ENCODE measurements around the gene MYBPC3. TPM values are rescaled to one million over a fixed set of nuclear protein-coding genes. Genes with fewer than 3 reads are reported as not detected.
A peak's percentile ranks its signal among the peaks of the same experiment; 100 is the strongest.

The MYBPC3 gene
- total RNA-seq, 1 donor from 2014 or later = 0.06 TPM

- no peaks in the 10 kb centered on the region for H3K4me1 ChIP-seq
- no peaks in the 10 kb centered on the region for H3K9me3 ChIP-seq (ENCODE audit: low read depth)
- H3K27me3 Mint-ChIP-seq (ENCODE audit: insufficient read depth, low read depth) = no peaks in the 10 kb centered on the region
- no peak overlapping the region for H3K4me2 ChIP-seq
- no peaks in the 10 kb centered on the region for H3K4me1 Mint-ChIP-seq
- H3K36me3 ChIP-seq = no peaks in the 10 kb centered on the region
- H3K27ac ChIP-seq = no peak overlapping the region
- no peaks in the 10 kb centered on the region for H3K27me3 ChIP-seq
- TF ChIP-seq, protein P1, sequence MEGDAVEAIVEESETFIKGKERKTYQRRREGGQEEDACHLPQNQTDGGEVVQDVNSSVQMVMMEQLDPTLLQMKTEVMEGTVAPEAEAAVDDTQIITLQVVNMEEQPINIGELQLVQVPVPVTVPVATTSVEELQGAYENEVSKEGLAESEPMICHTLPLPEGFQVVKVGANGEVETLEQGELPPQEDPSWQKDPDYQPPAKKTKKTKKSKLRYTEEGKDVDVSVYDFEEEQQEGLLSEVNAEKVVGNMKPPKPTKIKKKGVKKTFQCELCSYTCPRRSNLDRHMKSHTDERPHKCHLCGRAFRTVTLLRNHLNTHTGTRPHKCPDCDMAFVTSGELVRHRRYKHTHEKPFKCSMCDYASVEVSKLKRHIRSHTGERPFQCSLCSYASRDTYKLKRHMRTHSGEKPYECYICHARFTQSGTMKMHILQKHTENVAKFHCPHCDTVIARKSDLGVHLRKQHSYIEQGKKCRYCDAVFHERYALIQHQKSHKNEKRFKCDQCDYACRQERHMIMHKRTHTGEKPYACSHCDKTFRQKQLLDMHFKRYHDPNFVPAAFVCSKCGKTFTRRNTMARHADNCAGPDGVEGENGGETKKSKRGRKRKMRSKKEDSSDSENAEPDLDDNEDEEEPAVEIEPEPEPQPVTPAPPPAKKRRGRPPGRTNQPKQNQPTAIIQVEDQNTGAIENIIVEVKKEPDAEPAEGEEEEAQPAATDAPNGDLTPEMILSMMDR (IDR thresholded peaks at IDR 0.05) = no peak
- TF ChIP-seq EZH2phosphoT487 (IDR thresholded peaks at IDR 0.05) (no peak), EZH2 (IDR thresholded peaks at IDR 0.05) (no peak)
- no peaks in the 10 kb centered on the region for H4K20me1 ChIP-seq (ENCODE audit: low read depth)
- no peak overlapping the region for H3K9ac ChIP-seq
- H2AFZ ChIP-seq (replicated peaks) = no peak overlapping the region
- H3F3A ChIP-seq (ENCODE audit: low read depth) = no peaks in the 10 kb centered on the region
- H3K4me3 Mint-ChIP-seq = no peak overlapping the region
- H3K79me2 ChIP-seq (ENCODE audit: low read depth) = no peaks in the 10 kb centered on the region
- H3K27ac Mint-ChIP-seq = no peak overlapping the region
- no peak for DNase-seq (ENCODE audit: low spot score)
- H3K36me3 Mint-ChIP-seq = no peaks in the 10 kb centered on the region
- no peak overlapping the region for H3K4me3 ChIP-seq
- no peaks in the 10 kb centered on the region for H3K9me3 Mint-ChIP-seq
These were observed 38.6 kb upstream of the MYBPC3 start for GRCh38 chr11:47391077-47391583.

DNA sequence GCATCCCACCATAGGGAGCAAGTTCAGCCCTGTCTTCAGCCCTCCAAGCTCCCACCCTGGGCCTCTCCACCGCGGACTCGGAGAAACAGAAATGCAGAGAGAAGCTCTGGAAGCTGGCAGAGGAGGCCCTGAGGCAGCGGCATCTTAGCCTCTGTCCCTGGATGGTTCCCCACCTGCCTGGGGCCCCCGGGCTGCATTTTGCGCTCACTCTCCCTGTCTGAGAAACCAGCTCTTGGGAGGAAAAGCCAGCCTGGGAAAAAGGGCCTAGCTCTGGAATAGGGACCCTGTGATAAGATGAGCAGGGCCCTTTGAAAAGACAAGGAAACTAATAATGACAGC is 37.9 kb upstream of the MYBPC3 start:
- Histone ChIP-seq H3K4me1 (no peaks in the 10 kb centered on the region), H3K79me2 (ENCODE audit: low read depth) (no peaks in the 10 kb centered on the region), H4K20me1 (ENCODE audit: low read depth) (no peaks in the 10 kb centered on the region), H3K9me3 (ENCODE audit: low read depth) (no peaks in the 10 kb centered on the region), H3K9ac (no peak overlapping the region), H3K27ac (no peak overlapping the region), H3K27me3 (no peaks in the 10 kb centered on the region), H3F3A (ENCODE audit: low read depth) (no peaks in the 10 kb centered on the region), H2AFZ (replicated peaks) (no peak overlapping the region), H3K4me3 (no peak overlapping the region), H3K4me2 (no peak overlapping the region), H3K36me3 (no peaks in the 10 kb centered on the region)
- Mint-ChIP-seq H3K27ac (no peak overlapping the region), H3K4me1 (no peaks in the 10 kb centered on the region), H3K36me3 (no peaks in the 10 kb centered on the region), H3K9me3 (no peaks in the 10 kb centered on the region), H3K4me3 (no peak overlapping the region), H3K27me3 (ENCODE audit: insufficient read depth, low read depth) (no peaks in the 10 kb centered on the region)
- TF ChIP-seq, protein P1 (IDR thresholded peaks at IDR 0.05) = no peak
- TF ChIP-seq EZH2phosphoT487 (IDR thresholded peaks at IDR 0.05) (no peak), EZH2 (IDR thresholded peaks at IDR 0.05) (no peak)
- no peak for DNase-seq (ENCODE audit: low spot score)

DNA sequence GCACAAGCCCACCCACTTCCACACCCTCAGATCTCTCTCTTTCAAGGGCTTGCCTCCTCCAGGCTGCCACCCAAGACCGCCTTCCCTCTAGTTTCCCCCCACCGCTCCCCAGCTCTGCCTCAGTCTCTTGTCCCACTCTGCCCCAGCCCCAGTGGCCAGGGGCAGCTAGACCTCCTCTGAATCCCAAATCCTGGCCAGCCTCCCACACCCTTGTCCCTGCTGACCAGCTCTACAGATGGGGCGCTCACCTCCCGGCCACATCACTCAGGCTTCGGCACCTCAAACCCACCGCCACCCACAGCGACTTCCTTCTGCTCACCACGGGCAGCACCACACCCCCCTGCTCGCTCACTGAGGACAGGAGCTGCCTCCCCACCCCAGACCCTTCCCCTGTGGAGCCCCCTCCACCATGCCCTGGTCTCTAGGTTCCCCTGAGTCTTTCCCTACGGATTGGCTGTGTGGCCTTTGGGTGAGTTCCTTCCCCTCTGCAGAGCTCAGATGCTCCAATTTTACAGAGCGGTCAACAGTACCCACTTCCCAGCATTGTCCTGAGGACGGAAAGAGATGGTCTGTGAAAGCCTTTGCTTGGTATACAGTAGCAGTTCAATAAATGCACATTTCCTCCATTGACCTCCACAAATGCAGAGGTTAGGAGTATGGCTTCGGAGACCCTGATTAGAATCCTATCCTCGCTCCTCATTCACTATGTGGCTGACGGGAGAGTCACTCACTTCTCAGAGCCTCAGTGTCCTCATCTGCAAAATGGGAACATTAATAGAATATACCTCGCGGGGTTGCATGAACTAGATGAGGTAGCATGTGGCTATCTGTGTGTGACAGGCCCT is 37.3 kb upstream of the MYBPC3 start:
- Histone ChIP-seq H3K27me3 (no peaks in the 10 kb centered on the region), H3K9ac (no peak overlapping the region), H3K9me3 (ENCODE audit: low read depth) (no peaks in the 10 kb centered on the region), H3K36me3 (no peaks in the 10 kb centered on the region), H3K4me1 (no peaks in the 10 kb centered on the region), H3K79me2 (ENCODE audit: low read depth) (no peaks in the 10 kb centered on the region), H3K4me2 (no peak overlapping the region), H4K20me1 (ENCODE audit: low read depth) (no peaks in the 10 kb centered on the region), H3K4me3 (no peak overlapping the region), H2AFZ (replicated peaks) (no peak overlapping the region), H3K27ac (no peak overlapping the region), H3F3A (ENCODE audit: low read depth) (no peaks in the 10 kb centered on the region)
- no peaks in the 10 kb centered on the region for H3K4me1 Mint-ChIP-seq
- TF ChIP-seq EZH2phosphoT487 (IDR thresholded peaks at IDR 0.05) (no peak), EZH2 (IDR thresholded peaks at IDR 0.05) (no peak)
- TF ChIP-seq, protein P1 (IDR thresholded peaks at IDR 0.05) = no peak
- DNase-seq (ENCODE audit: low spot score) = no peak
- no peak overlapping the region for H3K4me3 Mint-ChIP-seq
- H3K36me3 Mint-ChIP-seq = no peaks in the 10 kb centered on the region
- no peaks in the 10 kb centered on the region for H3K27me3 Mint-ChIP-seq (ENCODE audit: insufficient read depth, low read depth)
- peak overlapping the region; percentile 72 for H3K27ac Mint-ChIP-seq
- H3K9me3 Mint-ChIP-seq = no peaks in the 10 kb centered on the region
